Suppressor macrophage (primary cell): Measurements from ENCODE around the gene RRP1B.
A peak's percentile ranks its signal among the peaks of the same experiment; 100 is the strongest.
"Not testable (repeated sequence)": the region's sequence is repeated elsewhere in the genome, so short reads cannot be mapped to it uniquely, and the experiment has no call there.

Experiments
- DNase-seq, 4 experiments: peaks; one replicate each; pipeline ENCODE4 v3.0.0-alpha.2; 2020 to 2022

The RRP1B gene

GRCh38 chr21:43702785-43703034 lies 43.4 kb downstream of the RRP1B start:
- no peak for DNase-seq

- peak; percentile 46 to 68 (median 58) for DNase-seq
These were observed 43.9 kb downstream of the RRP1B start for GRCh38 chr21:43703035-43703880.

- no peak for DNase-seq
These were observed 48.1 kb downstream of the RRP1B start for GRCh38 chr21:43707462-43707861.

- no peak for DNase-seq
These were observed 49.5 kb downstream of the RRP1B start for GRCh38 chr21:43708745-43709381.

- DNase-seq, result peak in 1 of 4 experiments; percentile 37
These were observed 53.0 kb downstream of the RRP1B start for GRCh38 chr21:43712268-43712942.

GRCh38 chr21:43713123-43713522 lies 53.8 kb downstream of the RRP1B start:
- DNase-seq, result not testable (repeated sequence)

GRCh38 chr21:43716376-43717165 lies 57.2 kb downstream of the RRP1B start:
- DNase-seq, result no peak

- DNase-seq, result no peak
These were observed 58.0 kb downstream of the RRP1B start for GRCh38 chr21:43717166-43717853.

- no peak for DNase-seq
These were observed 58.9 kb downstream of the RRP1B start for GRCh38 chr21:43717967-43718871.

GRCh38 chr21:43718872-43719747 lies 59.8 kb downstream of the RRP1B start, which contains the start of gene PDXK:
PDXK (plus strand) TSS chr21:43719129; CDS start chr21:43719295, 166 bp downstream.
- peak; percentile 96 to 99 (median 97) for DNase-seq

GRCh38 chr21:43719748-43720538 lies 60.6 kb downstream of the RRP1B start:
- DNase-seq, result peak; percentile 60 to 84 (median 77)

GRCh38 chr21:43720539-43721166 lies 61.3 kb downstream of the RRP1B start:
- peak in 2 of 4 experiments; percentile 43 for DNase-seq

GRCh38 chr21:43721206-43721605 lies 61.8 kb downstream of the RRP1B start:
- DNase-seq, result no peak

- peak in 3 of 4 experiments; percentile 49 to 68 (median 63) for DNase-seq
These were observed 62.6 kb downstream of the RRP1B start for GRCh38 chr21:43721939-43722338.

- DNase-seq, result no peak
These were observed 64.3 kb downstream of the RRP1B start for GRCh38 chr21:43723648-43724047.

- peak; percentile 78 to 88 (median 86) for DNase-seq
These were observed 67.5 kb downstream of the RRP1B start for GRCh38 chr21:43726686-43727518.

GRCh38 chr21:43727519-43728153 lies 68.3 kb downstream of the RRP1B start:
- peak; percentile 65 to 81 (median 76) for DNase-seq
